SK-N-SH (cell line): ENCODE data around the gene GPR32. TPM values are rescaled to one million over a fixed set of nuclear protein-coding genes. Genes with fewer than 3 reads are reported as not detected.
A peak's percentile ranks its signal among the peaks of the same experiment; 100 is the strongest.

Experiments used
- CTCF ChIA-PET: fragments of 300-600, 350-600 bp; formaldehyde crosslinking; extraction: SDS; loops from one replicate; lab custom pipeline; 2021; lab: Yijun Ruan, JAX
- POLR2A ChIA-PET: fragments of 350-600 bp; sonication (Branson Sonifier 250); formaldehyde crosslinking; extraction: SDS; loops from one replicate; lab custom pipeline; 2020; ENCODE audit warnings: antibody characterized with exemption, inconsistent platforms; lab: Yijun Ruan, JAX
- DNase-seq: peaks from one replicate; pipeline ENCODE4 v3.0.0; 2012
- H2AFZ ChIP-seq: fragments of 200-600 bp; sonication (generic); 2 replicates; pipeline ENCODE4 v1.8.1; 2016; ENCODE audit warnings: antibody characterized with exemption, mild to moderate bottlenecking, low read depth
- H3F3A ChIP-seq: fragments of 200-600 bp; sonication (generic); replicated peaks from 2 replicates; pipeline ENCODE3; 2016; ENCODE audit warnings: antibody characterized with exemption, mild to moderate bottlenecking; ENCODE audit not compliant: insufficient read depth
- H3K27ac ChIP-seq, 2 experiments: fragments of 200-500 bp in 1 of 2; fragments of 200-600 bp in 1 of 2; sonication (Bioruptor generic) in 1 of 2; sonication (generic), shearing (Covaris generic) in 1 of 2; 2 replicates each; pipeline versions ENCODE4 v1.5.1 to v1.6.1; 2014 to 2016; ENCODE audit warnings: low read depth in 2 of 2, inconsistent platforms in 1 of 2, low read length in 1 of 2, mild to moderate bottlenecking in 1 of 2, mixed read lengths in 1 of 2
- H3K27me3 ChIP-seq: fragments of 200-600 bp; sonication (generic), shearing (Covaris generic); 2 replicates; pipeline ENCODE4 v1.6.1; 2016; ENCODE audit warnings: mixed run types; ENCODE audit not compliant: insufficient read depth
- H3K36me3 ChIP-seq, 2 experiments: fragments of 200-500 bp in 1 of 2; fragments of 200-600 bp in 1 of 2; sonication (Bioruptor generic) in 1 of 2; sonication (generic) in 1 of 2; replicated peaks in 1 of 2; 2 replicates each; pipeline versions ENCODE3 to v1.5.1; 2014 to 2016; ENCODE audit warnings: low read length in 1 of 2, mild to moderate bottlenecking in 1 of 2; ENCODE audit not compliant: insufficient read depth in 2 of 2, control insufficient read depth in 1 of 2
- H3K4me1 ChIP-seq, 2 experiments: fragments of 200-500 bp in 1 of 2; fragments of 200-600 bp in 1 of 2; sonication (Bioruptor generic) in 1 of 2; sonication (generic), shearing (Covaris generic) in 1 of 2; 2 replicates each; pipeline versions ENCODE4 v1.5.1 to v1.6.1; 2014 to 2016; ENCODE audit warnings: low read depth in 1 of 2, low read length in 1 of 2, mixed run types in 1 of 2; ENCODE audit not compliant: insufficient read depth in 2 of 2, control insufficient read depth in 1 of 2
- H3K4me2 ChIP-seq: fragments of 200-600 bp; sonication (generic), shearing (Covaris generic); 2 replicates; pipeline ENCODE4 v1.6.1; 2017; ENCODE audit warnings: mixed run types
- H3K4me3 ChIP-seq, 2 experiments: fragments of 200-500 bp in 1 of 2; fragments of 200-600 bp in 1 of 2; sonication (Bioruptor generic) in 1 of 2; sonication (generic), shearing (Covaris generic) in 1 of 2; 2 replicates each; pipeline versions ENCODE4 v1.5.1 to v1.8.1; 2014 to 2016; ENCODE audit warnings: low read depth in 2 of 2, inconsistent platforms in 1 of 2, low read length in 1 of 2, mild to moderate bottlenecking in 1 of 2, mixed read lengths in 1 of 2, moderate library complexity in 1 of 2
- H3K79me2 ChIP-seq: fragments of 200-600 bp; sonication (generic); 2 replicates; pipeline ENCODE4 v1.8.1; 2017; ENCODE audit warnings: mild to moderate bottlenecking; ENCODE audit not compliant: insufficient read depth
- H3K9ac ChIP-seq: fragments of 200-600 bp; sonication (generic); 2 replicates; pipeline ENCODE4 v1.6.1; 2017; ENCODE audit warnings: mixed run types
- H3K9me2 ChIP-seq: fragments of 200-600 bp; sonication (generic); 2 replicates; pipeline ENCODE4 v1.6.1; 2017; ENCODE audit warnings: mixed run types
- H3K9me3 ChIP-seq: fragments of 200-600 bp; sonication (generic); 2 replicates; pipeline ENCODE4 v1.6.1; 2017; ENCODE audit warnings: mixed run types, mild to moderate bottlenecking, moderate library complexity
- H4K20me1 ChIP-seq: fragments of 200-600 bp; sonication (generic); 2 replicates; pipeline ENCODE4 v1.6.1; 2017; ENCODE audit warnings: mild to moderate bottlenecking, mixed run types; ENCODE audit not compliant: insufficient read depth
- EZH2phosphoT487 ChIP-seq: fragments of 200-600 bp; sonication (generic); IDR thresholded peaks from 2 replicates; pipeline ENCODE4 v1.6.1; 2017; ENCODE audit warnings: low read depth, mixed run types, mild to moderate bottlenecking, antibody characterized with exemption, moderate library complexity, borderline replicate concordance
- MXI1 ChIP-seq: IDR thresholded peaks from 2 replicates; pipeline ENCODE4 v1.6.1; 2012; ENCODE audit warnings: mild to moderate bottlenecking, low read depth, low read length, improper control_type of control experiment
- POLR2AphosphoS5 ChIP-seq: IDR thresholded peaks from 2 replicates; pipeline ENCODE4 v1.6.1; 2012; ENCODE audit warnings: low read depth, low read length
- SIN3A ChIP-seq: IDR thresholded peaks from 2 replicates; pipeline ENCODE4 v1.6.1; 2012; ENCODE audit warnings: low read depth, mild to moderate bottlenecking, low read length, moderate library complexity, borderline replicate concordance
- TAF1 ChIP-seq: IDR thresholded peaks from 2 replicates; pipeline ENCODE4 v1.6.1; 2012; ENCODE audit warnings: low read depth, mild to moderate bottlenecking, low read length, moderate library complexity, borderline replicate concordance
- TCF12 ChIP-seq: IDR thresholded peaks from 2 replicates; pipeline ENCODE4 v1.4.0; 2012
- TEAD4 ChIP-seq: IDR thresholded peaks from 2 replicates; pipeline ENCODE4 v1.4.0; 2012; ENCODE audit warnings: mild to moderate bottlenecking, borderline replicate concordance; ENCODE audit not compliant: insufficient read depth
- WGBS: methylation state at CpG from one replicate; pipeline ENCODE4 v1.1.6; 2017; ENCODE audit warnings: low lambda C conversion rate; 5-methylcytosine and 5-hydroxymethylcytosine counted together
- polyA plus RNA-seq, 3 experiments: library from polyadenylated mRNA; depleted of rRNA; stranded (reverse); fragments of >200 nt; gene quantifications; 2 replicates each; pipeline ENCODE4 v1.2.3, GENCODE V29; 2012
- TF ChIP-seq, protein P1 (sequence below): IDR thresholded peaks from 2 replicates; pipeline ENCODE4 v1.4.0; 2012; ENCODE audit warnings: low read depth
- TF ChIP-seq, protein P2 (sequence below): fragments of 200-600 bp; sonication (generic); IDR thresholded peaks from 2 replicates; pipeline ENCODE4 v1.6.1; 2017; ENCODE audit warnings: antibody characterized with exemption, mild to moderate bottlenecking, moderate library complexity

GPR32 gene
- polyA plus RNA-seq, 1 of the 3 experiments (the other 2 are of a cell fraction) = not detected

DNA sequence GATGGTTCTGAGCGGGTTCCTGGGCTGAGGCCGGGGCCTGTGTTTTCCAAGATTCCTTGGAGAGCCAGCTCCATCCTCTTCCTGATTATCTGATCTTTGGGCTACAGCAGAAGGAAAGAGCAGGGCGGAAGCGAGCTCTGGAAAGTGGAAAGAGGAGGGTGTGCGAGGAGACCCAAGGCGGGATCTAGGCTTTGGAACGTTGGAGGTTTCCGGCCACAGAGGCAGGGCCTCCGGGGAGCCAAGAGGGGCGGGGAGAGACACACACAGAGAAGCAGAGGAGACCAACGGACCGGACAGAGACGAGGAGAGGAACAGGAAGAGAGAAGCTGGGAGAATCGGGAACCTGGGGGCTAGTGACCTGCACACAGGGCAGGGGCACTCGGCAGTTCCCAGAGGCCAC lies 47.2 kb upstream of the GPR32 start, which contains the start of gene CLEC11A:
Gene CLEC11A, plus strand, starts transcription at position 296 of the 400 bp plus-strand sequence. CDS start 162 bp downstream, outside the sequence.
- DNase-seq = no peak
- WGBS = 84% methylated on average over 15 of the region's 15 CpGs
- CTCF ChIA-PET = interaction anchor here (1.0 to 6.4 kb wide), 4 partner anchors 18 to 395 kb away, joined by 3 to 113 read pairs (median 30); no protein-coding TSS in a partner anchor
- Histone ChIP-seq H3K36me3 (no peaks in the 10 kb centered on the region), H3F3A (no peaks in the 10 kb centered on the region), H3K9me2 (no peaks in the 10 kb centered on the region), H4K20me1 (no peaks in the 10 kb centered on the region), H2AFZ (peak within 1 kb of the TSS; percentile 67), H3K9me3 (no peaks in the 10 kb centered on the region), H3K9ac (peak within 1 kb of the TSS; percentile 16; the same call in 1 of the 2 replicates), H3K4me3 (peak within 1 kb of the TSS; percentile 62 to 72; a peak in 3 of 4 replicates), H3K79me2 (peaks cover 13% of the 10 kb centered on the region), H3K27ac (peak within 1 kb of the TSS; percentile 46 to 86; a peak in 2 of 4 replicates), H3K4me2 (peak within 1 kb of the TSS; percentile 84), H3K4me1 (peaks cover 0 to 19% of the 10 kb centered on the region in 2 experiments; a peak in 2 of 4 replicates), H3K27me3 (no peaks in the 10 kb centered on the region)
- TF ChIP-seq EZH2phosphoT487 = no peak
- TF ChIP-seq TCF12 = no peak
- TF ChIP-seq POLR2AphosphoS5 = no peak
- TF ChIP-seq SIN3A = no peak
- TF ChIP-seq TEAD4 = no peak
- POLR2A ChIA-PET = no interaction called here

DNA sequence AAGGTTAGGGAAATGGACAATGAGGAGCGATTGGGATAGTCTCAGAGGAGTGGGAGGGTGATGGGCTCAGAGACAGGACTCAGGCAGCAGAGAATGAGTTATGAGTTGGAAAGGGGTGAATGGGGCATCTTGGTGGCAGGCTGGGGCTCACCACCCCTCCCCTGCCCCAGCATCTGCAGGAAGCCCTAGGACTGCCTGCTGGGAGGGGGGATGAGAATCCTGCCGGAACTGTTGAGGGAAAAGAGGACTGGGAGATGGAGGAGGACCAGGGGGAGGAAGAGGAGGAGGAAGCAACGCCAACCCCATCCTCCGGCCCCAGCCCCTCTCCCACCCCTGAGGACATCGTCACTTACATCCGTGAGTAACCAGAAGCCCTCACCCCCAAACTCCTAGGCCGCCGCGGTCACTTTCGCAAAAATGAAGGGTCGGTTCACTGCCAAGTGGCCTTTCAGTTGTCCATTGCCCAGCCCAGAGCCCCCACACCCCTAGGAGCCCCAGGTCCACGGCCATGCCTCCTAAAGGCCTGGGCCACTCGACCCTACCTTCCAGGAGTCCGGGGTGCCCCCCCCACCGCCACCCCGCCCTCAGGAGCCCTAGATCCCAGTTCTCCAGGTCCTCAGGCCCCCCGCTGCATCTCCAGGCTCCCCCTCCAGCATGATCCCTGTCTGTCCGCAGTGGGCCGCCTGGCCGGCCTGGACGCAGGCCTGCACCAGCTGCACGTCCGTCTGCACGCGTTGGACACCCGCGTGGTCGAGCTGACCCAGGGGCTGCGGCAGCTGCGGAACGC lies 46.3 kb upstream of the GPR32 start:
- no peaks in the 10 kb centered on the region for H3K36me3 ChIP-seq
- no peaks in the 10 kb centered on the region for H3K9me3 ChIP-seq
- H3K27me3 ChIP-seq = no peaks in the 10 kb centered on the region
- peak overlapping the region; percentile 46 to 86; a peak in 3 of 4 replicates for H3K27ac ChIP-seq
- ChIA-PET CTCF (interaction anchor here (0.7 to 6.4 kb wide), 20 partner anchors 9 to 198 kb away, joined by 3 to 113 read pairs (median 7); no protein-coding TSS in a partner anchor), POLR2A (interaction anchor here (0.9 to 1.4 kb wide), 4 partner anchors 14 to 81 kb away, joined by 3 to 6 read pairs (median 4); no protein-coding TSS in a partner anchor)
- peak; percentile 92; the same call in 1 of the 2 replicates for TF ChIP-seq MXI1
- TF ChIP-seq, protein P1, sequence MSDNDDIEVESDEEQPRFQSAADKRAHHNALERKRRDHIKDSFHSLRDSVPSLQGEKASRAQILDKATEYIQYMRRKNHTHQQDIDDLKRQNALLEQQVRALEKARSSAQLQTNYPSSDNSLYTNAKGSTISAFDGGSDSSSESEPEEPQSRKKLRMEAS = peak; percentile 63; the same call in 1 of the 2 replicates
- no peak for TF ChIP-seq TAF1
- TF ChIP-seq, protein P2, sequence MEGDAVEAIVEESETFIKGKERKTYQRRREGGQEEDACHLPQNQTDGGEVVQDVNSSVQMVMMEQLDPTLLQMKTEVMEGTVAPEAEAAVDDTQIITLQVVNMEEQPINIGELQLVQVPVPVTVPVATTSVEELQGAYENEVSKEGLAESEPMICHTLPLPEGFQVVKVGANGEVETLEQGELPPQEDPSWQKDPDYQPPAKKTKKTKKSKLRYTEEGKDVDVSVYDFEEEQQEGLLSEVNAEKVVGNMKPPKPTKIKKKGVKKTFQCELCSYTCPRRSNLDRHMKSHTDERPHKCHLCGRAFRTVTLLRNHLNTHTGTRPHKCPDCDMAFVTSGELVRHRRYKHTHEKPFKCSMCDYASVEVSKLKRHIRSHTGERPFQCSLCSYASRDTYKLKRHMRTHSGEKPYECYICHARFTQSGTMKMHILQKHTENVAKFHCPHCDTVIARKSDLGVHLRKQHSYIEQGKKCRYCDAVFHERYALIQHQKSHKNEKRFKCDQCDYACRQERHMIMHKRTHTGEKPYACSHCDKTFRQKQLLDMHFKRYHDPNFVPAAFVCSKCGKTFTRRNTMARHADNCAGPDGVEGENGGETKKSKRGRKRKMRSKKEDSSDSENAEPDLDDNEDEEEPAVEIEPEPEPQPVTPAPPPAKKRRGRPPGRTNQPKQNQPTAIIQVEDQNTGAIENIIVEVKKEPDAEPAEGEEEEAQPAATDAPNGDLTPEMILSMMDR = no peak
- H4K20me1 ChIP-seq = no peaks in the 10 kb centered on the region
- peak overlapping the region; percentile 84 for H3K4me2 ChIP-seq
- H3K4me3 ChIP-seq = peak overlapping the region; percentile 62 to 72
- DNase-seq = no peak
- H2AFZ ChIP-seq = peak overlapping the region; percentile 67
- 41% methylated on average over 24 of the region's 31 CpGs for WGBS
- H3K9me2 ChIP-seq = no peaks in the 10 kb centered on the region
- peak overlapping the region; percentile 16; the same call in 1 of the 2 replicates for H3K9ac ChIP-seq
- peaks cover 0 to 21% of the 10 kb centered on the region in 2 experiments; a peak in 2 of 4 replicates for H3K4me1 ChIP-seq
- H3F3A ChIP-seq = peaks cover 3% of the 10 kb centered on the region
- peaks cover 13% of the 10 kb centered on the region for H3K79me2 ChIP-seq
